Fibroblast of mammary gland (primary cell): Measurements from ENCODE around the gene GABRB3.

Experiments
- DNase-seq: peaks from one replicate; pipeline ENCODE4 v3.0.0-alpha.2; 2010; ENCODE audit warnings: low read depth
- H3K4me3 ChIP-seq: 2 replicates; pipeline ENCODE4 v1.5.1; 2011; ENCODE audit warnings: low read depth, mild to moderate bottlenecking, low read length, moderate library complexity; ENCODE audit not compliant: control insufficient read depth
- CTCF ChIP-seq: conservative IDR thresholded peaks from 2 replicates; pipeline ENCODE4 v1.5.1; 2011; ENCODE audit warnings: low read depth, low read length, inconsistent platforms; ENCODE audit not compliant: control insufficient read depth, insufficient read depth

Gene GABRB3

GRCh38 chr15:26531489-26531888 is 241.4 kb downstream of the GABRB3 start:
- no peak overlapping the region for H3K4me3 ChIP-seq
- no peak for DNase-seq
- TF ChIP-seq CTCF = no peak

- no peak for DNase-seq
- no peak for TF ChIP-seq CTCF
- no peak overlapping the region for H3K4me3 ChIP-seq
These were observed 247.8 kb downstream of the GABRB3 start for GRCh38 chr15:26525096-26525495.

- DNase-seq = no peak
- TF ChIP-seq CTCF = no peak
- H3K4me3 ChIP-seq = no peak overlapping the region
These were observed 251.1 kb downstream of the GABRB3 start for GRCh38 chr15:26521691-26522198.

- H3K4me3 ChIP-seq = no peak overlapping the region
- DNase-seq = no peak
These were observed 251.7 kb downstream of the GABRB3 start for GRCh38 chr15:26521130-26521529.

GRCh38 chr15:26518885-26519284 is 254.0 kb downstream of the GABRB3 start:
- TF ChIP-seq CTCF = no peak
- H3K4me3 ChIP-seq = no peak overlapping the region
- DNase-seq = no peak

More at GRCh38 chr15:26521130-26521529, 251.7 kb downstream of the GABRB3 start:
- no peak for TF ChIP-seq CTCF

GRCh38 chr15:26516102-26516980 is 256.5 kb downstream of the GABRB3 start:
- no peak overlapping the region for H3K4me3 ChIP-seq
- DNase-seq = no peak
- TF ChIP-seq CTCF = no peak
